SJCRH30 (cell line): ENCODE results near the gene GPC3. TPM values are rescaled to one million over a fixed set of nuclear protein-coding genes. Genes with fewer than 3 reads are reported as not detected.

ENCODE experiments used
- DNase-seq, 2 experiments: peaks; one replicate each; pipeline ENCODE4 v3.0.0-alpha.2; 2015 to 2020
- H3K27ac ChIP-seq: fragments of 250-450 bp; sonication (Bioruptor Pico); 2 replicates; pipeline ENCODE4 v1.5.1; 2020; ENCODE audit warnings: mild to moderate bottlenecking, moderate library complexity
- H3K27me3 ChIP-seq: fragments of 250-450 bp; sonication (Bioruptor Pico); 2 replicates; pipeline ENCODE4 v1.5.1; 2020; ENCODE audit warnings: mild to moderate bottlenecking, moderate library complexity
- H3K36me3 ChIP-seq: fragments of 250-450 bp; sonication (Bioruptor Pico); 2 replicates; pipeline ENCODE4 v1.5.1; 2020; ENCODE audit warnings: mild to moderate bottlenecking, moderate library complexity
- H3K4me1 ChIP-seq: fragments of 250-450 bp; sonication (Bioruptor Pico); 2 replicates; pipeline ENCODE4 v1.5.1; 2020; ENCODE audit warnings: mild to moderate bottlenecking, moderate library complexity
- H3K4me3 ChIP-seq: fragments of 250-450 bp; sonication (Bioruptor Pico); 2 replicates; pipeline ENCODE4 v1.5.1; 2020; ENCODE audit warnings: mild to moderate bottlenecking, moderate library complexity
- H3K9me3 ChIP-seq: fragments of 250-450 bp; sonication (Bioruptor Pico); replicated peaks from 2 replicates; pipeline ENCODE4 v1.5.1; 2020; ENCODE audit warnings: mild to moderate bottlenecking, moderate library complexity
- total RNA-seq: library from RNA; depleted of rRNA; stranded (reverse); fragments of >200 nt; shearing (Covaris generic); gene quantifications from 2 replicates; pipeline ENCODE4 v1.2.3, GENCODE V29; 2014

Gene GPC3
- total RNA-seq, 1 experiment from 2014 or later, result 27.6 TPM

GRCh38 chrX:133668225-133668931 is 317.0 kb downstream of the GPC3 start:
- Histone ChIP-seq H3K4me3 (no peak overlapping the region), H3K27ac (no peak overlapping the region), H3K27me3 (no peaks in the 10 kb centered on the region), H3K4me1 (peaks cover 7% of the 10 kb centered on the region; the same call in 1 of the 2 replicates), H3K9me3 (no peaks in the 10 kb centered on the region), H3K36me3 (no peaks in the 10 kb centered on the region)
- no peak for DNase-seq

- peak in 1 of 2 experiments; percentile 28 for DNase-seq
- Histone ChIP-seq H3K4me1 (peaks cover 7% of the 10 kb centered on the region; the same call in 1 of the 2 replicates), H3K36me3 (no peaks in the 10 kb centered on the region)
These were observed 319.1 kb downstream of the GPC3 start for GRCh38 chrX:133666256-133666655.

GRCh38 chrX:133661962-133662839 is 323.2 kb downstream of the GPC3 start:
- Histone ChIP-seq H3K4me1 (peaks cover 7% of the 10 kb centered on the region; the same call in 1 of the 2 replicates), H3K27ac (no peak overlapping the region), H3K36me3 (no peaks in the 10 kb centered on the region), H3K9me3 (no peaks in the 10 kb centered on the region), H3K4me3 (no peak overlapping the region), H3K27me3 (no peaks in the 10 kb centered on the region)
- DNase-seq, result no peak

More at GRCh38 chrX:133666256-133666655, 319.1 kb downstream of the GPC3 start:
- no peak overlapping the region for H3K27ac ChIP-seq
- H3K27me3 ChIP-seq, result no peaks in the 10 kb centered on the region
- H3K9me3 ChIP-seq, result no peaks in the 10 kb centered on the region
- no peak overlapping the region for H3K4me3 ChIP-seq

- no peaks in the 10 kb centered on the region for H3K4me1 ChIP-seq
These were observed 325.1 kb downstream of the GPC3 start for GRCh38 chrX:133660281-133660680.

GRCh38 chrX:133658293-133658911 is 327.0 kb downstream of the GPC3 start:
- H3K27ac ChIP-seq, result no peak overlapping the region
- no peaks in the 10 kb centered on the region for H3K36me3 ChIP-seq
- no peaks in the 10 kb centered on the region for H3K9me3 ChIP-seq
- no peaks in the 10 kb centered on the region for H3K4me1 ChIP-seq
- H3K27me3 ChIP-seq, result no peaks in the 10 kb centered on the region
- DNase-seq, result no peak
- no peak overlapping the region for H3K4me3 ChIP-seq

More at GRCh38 chrX:133660281-133660680, 325.1 kb downstream of the GPC3 start:
- Histone ChIP-seq H3K9me3 (no peaks in the 10 kb centered on the region), H3K4me3 (no peak overlapping the region), H3K36me3 (no peaks in the 10 kb centered on the region), H3K27me3 (no peaks in the 10 kb centered on the region), H3K27ac (no peak overlapping the region)
- DNase-seq, result no peak

GRCh38 chrX:133655275-133656265 is 329.8 kb downstream of the GPC3 start:
- H3K4me1 ChIP-seq, result no peaks in the 10 kb centered on the region
- H3K27me3 ChIP-seq, result no peaks in the 10 kb centered on the region
- no peaks in the 10 kb centered on the region for H3K9me3 ChIP-seq
- no peak for DNase-seq
- H3K4me3 ChIP-seq, result no peak overlapping the region
- H3K36me3 ChIP-seq, result no peaks in the 10 kb centered on the region
- no peak overlapping the region for H3K27ac ChIP-seq

GRCh38 chrX:133654811-133655210 is 330.6 kb downstream of the GPC3 start:
- Histone ChIP-seq H3K27me3 (no peaks in the 10 kb centered on the region), H3K4me3 (no peak overlapping the region), H3K36me3 (no peaks in the 10 kb centered on the region), H3K27ac (no peak overlapping the region), H3K4me1 (no peaks in the 10 kb centered on the region), H3K9me3 (no peaks in the 10 kb centered on the region)
- DNase-seq, result no peak

- Histone ChIP-seq H3K36me3 (no peaks in the 10 kb centered on the region), H3K4me3 (no peak overlapping the region), H3K9me3 (no peaks in the 10 kb centered on the region), H3K4me1 (no peaks in the 10 kb centered on the region), H3K27me3 (no peaks in the 10 kb centered on the region), H3K27ac (no peak overlapping the region)
- DNase-seq, result no peak
These were observed 332.0 kb downstream of the GPC3 start for GRCh38 chrX:133653358-133653757.

GRCh38 chrX:133652185-133652584 is 333.2 kb downstream of the GPC3 start:
- no peaks in the 10 kb centered on the region for H3K27me3 ChIP-seq
- no peak overlapping the region for H3K27ac ChIP-seq
- no peaks in the 10 kb centered on the region for H3K36me3 ChIP-seq
- no peaks in the 10 kb centered on the region for H3K4me1 ChIP-seq
- DNase-seq, result no peak
- no peaks in the 10 kb centered on the region for H3K9me3 ChIP-seq
- H3K4me3 ChIP-seq, result no peak overlapping the region

GRCh38 chrX:133650239-133650638 is 335.2 kb downstream of the GPC3 start:
- no peak overlapping the region for H3K4me3 ChIP-seq
- H3K27ac ChIP-seq, result no peak overlapping the region
- no peaks in the 10 kb centered on the region for H3K27me3 ChIP-seq
- no peaks in the 10 kb centered on the region for H3K4me1 ChIP-seq
- H3K36me3 ChIP-seq, result no peaks in the 10 kb centered on the region
- no peak for DNase-seq
- no peaks in the 10 kb centered on the region for H3K9me3 ChIP-seq

- Histone ChIP-seq H3K4me1 (no peaks in the 10 kb centered on the region), H3K27ac (no peak overlapping the region), H3K4me3 (no peak overlapping the region), H3K36me3 (no peaks in the 10 kb centered on the region), H3K9me3 (no peaks in the 10 kb centered on the region), H3K27me3 (no peaks in the 10 kb centered on the region)
- no peak for DNase-seq
These were observed 335.7 kb downstream of the GPC3 start for GRCh38 chrX:133649651-133650050.

- H3K36me3 ChIP-seq, result no peaks in the 10 kb centered on the region
- no peak overlapping the region for H3K27ac ChIP-seq
- H3K9me3 ChIP-seq, result no peaks in the 10 kb centered on the region
- DNase-seq, result no peak
- no peaks in the 10 kb centered on the region for H3K4me1 ChIP-seq
- no peak overlapping the region for H3K4me3 ChIP-seq
- H3K27me3 ChIP-seq, result no peaks in the 10 kb centered on the region
These were observed 336.8 kb downstream of the GPC3 start for GRCh38 chrX:133648594-133648993.

GRCh38 chrX:133646719-133647116 is 338.7 kb downstream of the GPC3 start:
- no peak for DNase-seq
- no peaks in the 10 kb centered on the region for H3K4me1 ChIP-seq
- no peaks in the 10 kb centered on the region for H3K36me3 ChIP-seq
- no peak overlapping the region for H3K4me3 ChIP-seq
- no peak overlapping the region for H3K27ac ChIP-seq
- H3K27me3 ChIP-seq, result no peaks in the 10 kb centered on the region
- H3K9me3 ChIP-seq, result no peaks in the 10 kb centered on the region
